ENCODE data around the gene PKD1L1.

PKD1L1 gene

DNA sequence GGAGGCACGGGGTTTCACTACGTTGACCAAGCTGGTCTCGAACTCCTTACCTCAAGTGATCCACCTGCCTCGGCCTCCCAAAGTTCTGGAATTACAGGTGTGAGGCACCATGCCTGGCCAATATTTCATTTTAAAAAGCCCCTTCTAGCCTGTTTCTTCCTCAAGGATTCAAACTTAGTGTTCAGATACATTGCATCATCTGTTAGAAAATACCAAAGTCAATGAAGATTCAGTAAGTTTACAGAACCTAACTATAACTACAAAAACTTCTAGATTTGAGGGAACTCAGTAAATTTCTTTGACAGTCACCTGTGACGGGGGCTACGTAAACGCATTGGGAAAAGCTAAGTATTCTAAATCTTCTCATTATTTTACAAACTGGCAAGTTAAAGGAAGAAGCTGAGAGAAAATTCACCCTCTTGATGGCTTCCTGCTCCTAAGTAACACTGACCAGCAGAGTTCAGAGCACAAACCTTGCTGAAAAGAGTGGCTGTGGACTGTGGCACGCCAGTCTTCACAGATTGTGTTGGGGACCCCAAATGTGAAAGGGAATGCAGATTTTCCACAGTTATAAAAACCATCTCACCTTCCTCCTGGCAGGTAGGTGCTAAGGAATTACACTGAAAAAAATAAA lies 162.2 kb downstream of the PKD1L1 start:
- no peak for DNase-seq

DNA sequence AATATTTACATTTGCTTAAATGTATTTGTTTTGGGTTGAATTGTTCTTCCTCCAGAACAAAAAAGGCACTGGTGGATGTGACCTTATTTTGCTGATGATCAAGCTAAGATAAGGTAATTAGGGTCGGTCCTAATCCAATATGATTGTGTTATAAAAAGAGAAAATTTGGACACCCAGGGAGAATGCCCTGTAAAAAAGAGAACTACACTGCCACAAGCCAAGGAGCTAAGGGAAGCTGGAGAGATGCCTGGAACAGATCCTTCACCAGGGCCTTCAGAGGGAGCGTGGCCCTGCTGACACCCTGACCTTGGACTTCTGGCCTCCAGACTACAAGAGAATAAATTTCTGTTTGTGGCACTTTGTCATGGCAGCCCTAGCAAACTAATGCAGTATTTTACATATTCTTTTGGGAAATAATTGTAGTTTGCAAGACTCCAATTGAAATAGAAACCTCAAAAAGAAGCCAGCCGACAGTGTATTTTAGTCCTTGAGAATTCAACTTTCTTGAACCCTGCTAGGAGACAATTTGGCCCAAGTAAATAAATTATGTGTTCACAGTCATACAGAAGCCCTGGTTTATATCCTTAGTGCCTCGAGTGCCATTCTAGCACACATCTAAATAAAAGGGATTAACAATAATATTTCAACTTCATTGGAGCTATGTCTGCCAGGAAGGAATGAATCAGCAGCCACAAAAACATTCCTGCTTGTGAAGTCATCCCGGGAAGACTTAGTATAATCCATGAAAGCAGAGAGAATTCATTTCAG lies 164.6 kb downstream of the PKD1L1 start:
- DNase-seq, result no peak

DNA sequence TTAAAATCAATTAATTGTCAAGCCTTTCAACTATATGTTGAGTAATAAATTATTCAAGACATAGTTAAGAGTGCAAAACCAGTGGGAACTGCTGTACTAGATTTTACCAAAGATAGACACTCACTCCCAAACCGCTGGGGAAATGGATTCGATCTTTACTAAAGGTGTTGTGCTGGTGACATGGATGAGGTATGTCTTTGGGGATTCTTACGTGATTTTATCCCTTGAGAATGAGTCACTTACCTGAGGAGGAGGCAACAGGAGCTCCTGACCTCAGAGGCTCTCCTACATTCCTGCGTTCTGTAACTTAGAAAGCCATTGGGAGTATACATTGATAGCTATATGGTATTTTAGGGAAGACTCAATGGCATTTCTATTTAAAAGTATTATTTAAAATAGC lies 165.5 kb downstream of the PKD1L1 start:
- no peak for DNase-seq

DNA sequence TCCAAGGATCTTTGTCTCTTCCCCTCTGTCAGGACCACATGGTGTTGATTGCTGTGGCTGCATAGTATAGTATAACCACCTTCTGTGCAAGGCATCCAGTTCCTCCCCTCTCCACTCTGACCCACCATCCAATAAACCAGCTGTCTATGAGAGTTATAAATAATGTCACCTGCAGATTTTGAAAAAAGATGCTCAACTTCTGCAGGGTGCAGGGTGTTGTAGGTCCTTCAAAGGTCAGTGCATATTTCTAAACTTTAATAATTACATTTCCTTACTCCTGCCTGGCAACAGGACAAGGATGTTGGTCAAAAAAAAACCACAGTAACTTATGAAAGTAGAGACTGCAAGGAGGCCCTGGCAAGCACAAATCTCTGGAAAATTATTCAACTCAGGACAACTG lies 166.2 kb downstream of the PKD1L1 start:
- no peak for DNase-seq

DNA sequence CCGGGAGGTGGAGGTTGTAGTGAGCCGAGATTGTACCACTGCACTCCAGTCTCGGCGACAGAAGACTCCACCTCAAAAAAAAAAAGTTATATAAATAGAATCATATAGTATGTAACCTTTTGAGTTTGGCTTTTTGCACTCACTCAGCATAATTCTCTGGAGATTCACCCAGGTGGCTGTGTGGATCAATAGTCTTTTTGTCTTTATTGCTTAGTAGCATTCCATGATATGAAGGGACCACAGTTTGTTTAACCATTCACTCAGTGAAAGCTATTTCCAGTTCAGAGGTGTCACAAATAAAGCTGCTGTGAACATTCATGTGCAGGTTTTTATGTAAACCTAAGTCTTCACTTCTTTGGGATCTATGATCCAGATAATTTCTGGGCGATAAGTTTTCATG lies 167.7 kb downstream of the PKD1L1 start:
- no peak for DNase-seq

DNA sequence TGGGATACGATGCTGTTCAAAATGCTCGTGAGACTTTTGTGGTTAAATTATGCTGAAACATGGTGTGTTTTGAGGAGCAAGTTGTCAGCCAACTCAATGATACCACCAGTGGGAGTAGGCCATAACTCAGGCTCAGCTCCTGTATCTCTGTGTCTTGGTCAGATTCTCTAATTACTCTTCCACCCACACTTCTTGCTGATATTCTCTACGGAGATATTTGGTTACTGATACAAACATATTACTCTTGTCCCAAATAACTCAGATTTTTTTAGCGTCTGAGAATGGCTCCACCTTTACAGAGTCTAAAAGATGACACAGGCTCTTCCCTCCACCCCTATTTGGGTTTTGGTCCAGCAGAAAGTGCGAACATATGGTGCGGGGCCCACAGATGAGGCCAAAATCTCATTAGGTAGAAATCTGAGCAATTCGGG lies 168.9 kb downstream of the PKD1L1 start:
- no peak for DNase-seq

DNA sequence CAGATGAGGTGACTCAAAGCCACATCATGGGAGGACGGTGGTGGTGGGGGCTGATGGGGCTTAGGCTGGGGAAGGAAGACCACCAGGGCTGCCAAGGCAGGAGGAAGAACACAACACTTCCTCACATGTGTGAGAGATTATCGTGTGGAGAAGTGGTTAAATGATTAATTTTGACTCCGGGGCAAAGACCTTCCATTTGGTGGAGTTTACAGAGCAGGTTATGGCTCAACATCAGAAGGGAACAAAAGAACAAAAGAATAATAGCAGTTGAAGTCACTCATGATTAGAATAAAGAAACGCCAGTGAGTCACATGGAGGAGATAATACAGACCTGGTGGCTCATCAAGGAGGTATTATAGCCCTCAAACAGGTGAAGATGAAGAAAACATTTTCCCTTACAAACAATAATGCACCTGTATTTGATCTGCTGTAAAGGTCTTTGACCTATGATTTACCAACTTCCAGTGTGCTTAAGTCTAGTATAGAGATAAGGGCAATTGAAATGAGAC lies 170.1 kb downstream of the PKD1L1 start:
- no peak for DNase-seq

DNA sequence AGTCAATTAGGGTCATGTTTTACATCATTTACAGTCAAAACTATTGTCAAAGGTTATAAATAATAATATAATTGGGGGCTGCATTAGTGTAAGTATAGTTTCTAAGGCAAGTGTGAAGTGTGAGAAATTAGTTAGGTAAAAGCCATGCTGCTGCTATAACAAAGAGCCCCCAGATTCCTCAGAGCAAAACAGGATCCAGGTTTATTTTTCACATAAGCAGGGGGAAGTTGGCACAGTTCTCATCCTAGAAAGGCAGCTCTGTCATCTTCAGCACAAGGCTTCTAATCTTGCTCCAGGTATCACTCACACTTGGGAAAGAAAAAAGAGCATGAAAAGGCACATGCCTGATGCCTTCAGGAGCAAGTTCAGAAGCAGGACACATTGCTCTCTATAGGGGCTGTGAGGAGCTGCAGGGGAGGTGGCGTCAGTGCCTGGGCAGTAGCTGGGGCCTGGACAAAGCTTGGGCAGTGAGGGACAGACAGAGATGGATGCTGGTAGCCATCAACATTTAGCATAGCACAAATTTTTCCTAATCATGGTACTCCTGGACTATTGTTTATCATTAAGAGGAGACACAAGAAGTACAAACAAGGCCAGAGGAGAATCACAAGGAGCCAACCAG lies 170.6 kb downstream of the PKD1L1 start:
- no peak for DNase-seq

DNA sequence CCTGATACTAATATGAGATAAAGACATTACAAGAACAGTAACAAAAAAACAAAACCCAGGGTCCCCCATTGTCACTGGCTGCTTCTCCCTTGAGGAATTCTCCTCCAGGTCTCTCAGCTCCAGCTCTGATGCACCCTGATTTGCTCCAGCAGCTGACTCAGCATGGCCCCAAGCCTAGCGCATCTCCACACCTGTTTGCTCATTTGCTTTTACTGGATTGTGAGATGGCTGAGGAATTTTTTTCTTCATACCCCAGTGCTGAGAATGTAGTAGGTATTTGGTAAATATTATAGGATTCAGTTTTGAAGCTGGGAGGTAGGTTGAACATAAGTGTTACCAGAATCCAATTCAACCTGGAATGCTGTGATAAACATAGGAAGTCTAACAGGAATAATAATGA lies 171.9 kb downstream of the PKD1L1 start:
- no peak for DNase-seq

DNA sequence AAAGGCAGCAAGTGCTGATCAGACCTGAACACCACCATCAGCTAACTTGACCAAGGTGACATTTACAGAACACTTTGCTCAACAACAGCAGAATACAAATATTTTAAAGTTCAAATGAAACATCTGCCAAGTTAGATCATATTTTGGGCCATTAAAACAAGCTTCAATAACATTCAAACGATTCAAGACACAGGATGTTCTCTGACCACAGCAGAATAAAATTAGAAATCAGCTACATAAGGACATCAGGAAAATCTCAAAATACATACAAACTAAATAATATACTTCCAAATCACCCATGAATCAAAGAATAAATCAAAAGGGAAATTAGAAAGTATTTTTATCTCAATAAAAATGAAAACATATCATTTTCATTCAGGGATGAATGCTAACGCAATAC lies 173.0 kb downstream of the PKD1L1 start:
- no peak for DNase-seq

DNA sequence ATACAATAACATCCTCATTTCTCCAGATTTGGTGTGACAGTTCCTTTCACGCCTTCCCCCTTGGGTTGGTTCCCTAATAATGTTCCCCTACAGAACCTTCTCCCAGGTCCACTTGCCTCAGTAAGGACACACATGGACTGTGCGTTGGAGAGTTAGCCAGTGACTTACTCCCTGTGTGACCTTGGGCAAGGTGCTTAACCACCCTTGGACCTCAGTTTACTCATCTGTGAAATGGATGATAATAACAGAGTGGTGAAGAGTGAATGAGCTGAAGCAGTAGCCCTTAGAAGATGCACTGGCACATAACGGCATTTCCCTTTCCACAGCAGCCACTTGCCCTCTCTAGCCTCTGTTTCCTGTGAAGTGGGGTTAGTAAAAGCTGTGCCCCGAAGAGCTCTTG lies 175.8 kb downstream of the PKD1L1 start:
- no peak for DNase-seq

DNA sequence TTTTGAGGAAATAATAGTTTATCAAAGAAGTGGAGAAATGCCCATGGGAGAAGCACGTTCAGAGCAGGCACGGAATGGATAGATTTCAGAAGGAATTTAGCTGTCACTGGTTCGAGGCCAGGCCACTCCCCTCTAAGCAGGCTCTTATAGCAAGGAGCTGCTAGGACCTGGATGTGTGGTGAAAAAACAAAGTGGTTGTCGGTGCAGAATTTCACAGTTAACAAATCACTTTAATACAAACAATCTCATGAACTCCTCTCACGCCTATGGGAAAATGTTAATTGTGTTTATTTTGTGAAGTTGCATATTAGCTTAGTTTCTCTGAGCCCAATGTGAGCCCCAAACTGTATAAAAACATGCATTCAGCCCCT lies 176.3 kb downstream of the PKD1L1 start:
- DNase-seq, result no peak

DNA sequence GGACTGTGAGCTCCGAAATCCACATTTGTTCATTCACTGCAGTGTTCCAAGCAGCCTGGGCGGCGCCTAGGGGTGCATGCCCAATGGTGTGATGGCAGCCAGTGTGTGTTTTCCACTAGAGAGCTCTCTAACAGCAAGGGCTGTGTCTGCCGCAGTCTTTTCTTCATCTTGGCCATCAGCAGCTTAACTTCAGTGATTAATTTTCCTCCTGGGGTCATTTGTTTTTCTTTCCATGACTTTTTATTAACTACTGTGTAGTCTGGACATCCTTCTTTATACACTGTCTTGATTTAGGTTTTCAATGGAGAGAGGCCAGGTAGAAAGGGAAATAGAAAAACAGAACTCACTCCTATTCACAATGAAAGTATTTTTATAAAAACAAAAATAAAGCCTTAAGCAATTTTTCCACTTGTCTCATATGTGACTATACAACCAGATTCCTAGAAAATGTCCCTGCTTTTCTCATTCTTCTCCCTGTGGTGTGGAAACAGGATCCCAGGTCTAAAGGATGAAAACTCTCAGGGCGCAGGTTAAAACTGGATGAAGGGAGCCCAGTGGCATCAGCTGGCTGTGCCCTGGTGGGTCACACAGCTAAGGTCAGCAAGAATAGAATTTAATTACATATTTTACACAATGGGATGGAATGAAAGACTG lies 176.8 kb downstream of the PKD1L1 start:
- no peak for DNase-seq

DNA sequence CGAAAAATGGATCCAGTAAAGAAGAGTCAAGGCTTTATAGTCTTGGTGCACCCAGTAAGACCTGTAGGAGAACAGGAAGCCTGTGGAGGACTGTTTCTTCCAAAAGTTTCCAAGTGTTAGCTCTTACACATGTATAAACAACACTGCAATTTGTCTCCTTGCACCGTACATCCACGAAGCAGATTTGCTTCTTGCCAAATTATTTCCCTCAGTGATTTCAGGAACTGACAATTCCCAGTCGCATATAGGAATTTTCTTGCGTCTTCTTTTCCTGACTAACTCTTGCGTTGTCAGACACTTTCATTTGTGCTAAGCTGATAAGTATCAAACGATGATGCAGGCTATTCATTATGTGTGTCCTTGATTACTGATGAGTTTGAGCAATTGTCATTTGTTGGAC lies 182.1 kb downstream of the PKD1L1 start:
- DNase-seq, result no peak

DNA sequence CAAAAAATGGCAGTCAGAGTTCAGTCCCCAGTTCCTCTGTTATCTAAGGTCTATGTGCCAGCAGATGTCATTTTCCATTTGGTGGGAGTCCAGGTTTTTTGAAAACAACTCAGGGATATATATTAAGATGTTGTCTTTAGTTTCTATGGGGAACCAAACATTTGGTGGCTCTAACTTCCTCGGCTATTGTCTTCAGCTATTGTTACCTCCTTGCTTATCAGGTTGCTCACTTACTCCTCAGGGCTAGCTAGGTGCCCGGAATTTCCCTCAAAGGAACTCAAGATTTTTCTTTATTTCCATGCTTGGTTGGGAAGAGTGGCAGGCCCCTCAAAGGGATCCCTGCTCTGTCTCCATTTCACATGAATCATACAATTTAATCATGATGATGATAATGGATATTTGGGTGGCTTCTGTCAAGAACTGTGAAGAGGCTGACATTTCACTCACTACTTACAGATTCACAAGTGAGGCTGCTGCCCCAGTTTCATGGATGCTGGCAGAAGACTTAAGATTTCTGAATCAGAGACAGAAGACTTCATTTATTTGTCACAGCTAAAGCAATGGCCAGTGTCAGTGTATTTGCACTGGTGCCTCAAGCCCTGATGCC lies 182.8 kb downstream of the PKD1L1 start:
- no peak for DNase-seq

DNA sequence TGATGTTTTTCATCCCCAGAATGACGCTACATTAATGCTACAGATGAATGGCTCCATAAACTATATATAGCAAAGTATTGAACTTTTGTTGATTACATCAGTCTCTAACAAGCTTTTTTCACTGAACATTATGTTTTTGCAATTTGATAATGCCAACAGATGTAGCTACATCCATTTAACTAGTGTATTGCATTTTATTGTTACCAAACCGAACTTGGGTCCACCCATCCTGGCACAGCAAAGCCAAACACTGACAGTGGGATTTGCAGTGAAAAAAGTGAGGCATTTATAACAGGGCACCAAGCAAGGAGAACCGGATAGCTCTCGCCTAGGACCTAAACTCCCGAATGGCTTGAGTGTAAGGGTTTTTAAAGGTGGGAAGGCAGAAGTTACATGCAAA lies 183.5 kb downstream of the PKD1L1 start:
- DNase-seq, result no peak

DNA sequence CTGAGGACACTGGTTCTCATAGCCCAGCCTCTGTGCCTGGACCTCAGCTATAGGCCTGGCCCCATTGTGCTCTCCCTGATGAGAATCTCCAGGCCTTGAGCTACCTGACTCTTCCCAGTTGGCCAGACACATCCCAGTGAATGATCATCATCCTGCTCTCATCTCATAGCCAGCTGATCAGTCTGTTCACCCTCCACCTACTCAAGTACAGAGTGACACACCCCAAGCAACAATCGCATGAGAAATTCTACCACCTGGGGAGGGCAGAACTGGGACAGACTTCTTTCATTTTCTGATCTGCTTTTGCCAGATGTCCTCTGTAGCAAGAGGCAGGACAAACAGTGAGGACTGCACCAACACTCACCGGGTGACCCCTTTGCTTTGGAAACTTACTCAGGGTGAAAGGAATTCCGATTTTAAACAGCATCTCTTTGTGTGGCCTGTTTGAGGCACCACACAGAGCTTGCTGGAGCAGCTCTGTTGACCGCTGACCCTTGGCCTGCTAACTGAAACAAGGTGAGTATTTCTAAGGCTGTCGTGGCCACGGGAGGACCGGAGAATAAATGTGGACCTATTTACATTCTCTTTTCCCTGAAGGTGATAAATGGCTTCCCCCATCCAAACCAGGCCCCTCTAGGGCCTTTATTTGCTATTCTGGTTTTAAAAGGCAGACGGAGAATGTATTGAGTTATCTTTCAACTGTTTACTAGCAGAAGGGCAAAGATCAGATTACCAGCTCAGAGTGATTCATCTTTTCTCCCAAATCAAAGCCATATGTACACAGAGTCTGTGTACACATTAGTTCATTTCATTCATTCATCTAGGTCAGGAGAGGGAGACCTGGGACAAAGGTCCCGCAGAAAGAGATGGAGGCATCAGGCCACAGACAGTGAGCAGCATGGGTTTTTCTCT lies 184.9 kb downstream of the PKD1L1 start:
- no peak for DNase-seq

DNA sequence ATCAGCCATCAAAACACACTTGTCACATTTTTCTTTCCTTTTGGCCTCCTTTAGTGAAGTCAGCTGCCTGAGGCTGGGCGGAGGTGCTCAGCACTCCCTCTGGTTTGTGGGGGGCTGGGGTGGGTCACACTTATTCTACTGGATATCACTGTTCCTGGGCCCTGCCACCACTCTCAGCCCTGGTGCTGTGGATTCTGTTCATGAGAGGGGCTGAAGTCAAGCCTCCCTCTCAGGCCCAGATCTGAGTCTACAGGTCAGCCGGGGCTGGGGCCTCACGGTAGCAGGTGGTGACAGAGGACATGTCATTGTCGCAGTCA lies 185.6 kb downstream of the PKD1L1 start:
- no peak for DNase-seq

DNA sequence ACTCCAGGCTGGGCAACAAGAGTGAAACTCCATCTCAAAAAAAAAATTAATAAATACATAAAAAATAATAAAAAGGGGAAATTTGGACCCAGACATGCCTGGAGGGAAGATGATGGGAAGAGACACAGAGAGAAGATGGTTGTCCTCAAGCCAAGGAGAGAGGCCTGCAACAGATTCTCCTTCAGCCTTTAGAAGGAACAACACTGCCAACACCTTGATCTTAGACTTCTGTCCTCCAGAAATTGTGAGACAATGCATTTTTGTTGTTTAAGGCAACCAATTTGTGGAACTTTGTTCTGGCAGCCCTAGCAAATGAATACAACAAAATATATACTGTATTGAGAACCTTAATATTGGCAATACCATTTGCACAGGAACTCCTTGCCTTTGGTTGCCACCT lies 186.1 kb downstream of the PKD1L1 start:
- no peak for DNase-seq

DNA sequence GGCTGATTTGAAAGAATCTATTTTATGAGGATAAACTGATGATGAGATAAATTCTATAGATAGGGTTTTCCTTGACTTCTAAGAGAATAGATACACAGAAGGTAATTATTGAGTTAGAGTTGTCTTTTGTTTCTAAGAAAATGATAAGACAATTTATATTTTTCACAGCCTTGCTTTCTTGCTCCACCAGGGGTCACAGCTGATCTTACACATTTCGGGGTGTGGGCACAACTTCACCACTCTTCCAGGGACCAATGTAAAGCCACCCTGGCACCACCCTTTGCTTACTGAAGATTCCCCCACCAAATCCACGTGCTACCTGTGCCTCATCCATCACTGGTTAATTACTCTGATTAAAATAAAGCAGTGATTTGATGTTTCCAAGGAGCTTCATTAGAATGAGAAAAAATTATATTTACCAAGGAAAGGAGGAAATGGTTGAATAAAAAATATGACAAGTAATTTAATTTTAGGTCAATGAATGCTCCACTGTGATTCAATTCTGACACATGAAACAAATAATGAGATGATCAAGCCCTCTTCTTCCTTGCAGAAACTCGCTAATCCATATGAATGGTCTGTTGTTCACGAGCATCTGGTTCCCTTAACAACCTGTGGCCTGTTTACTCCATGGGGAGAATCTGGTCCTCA lies 189.1 kb downstream of the PKD1L1 start:
- no peak for DNase-seq

DNA sequence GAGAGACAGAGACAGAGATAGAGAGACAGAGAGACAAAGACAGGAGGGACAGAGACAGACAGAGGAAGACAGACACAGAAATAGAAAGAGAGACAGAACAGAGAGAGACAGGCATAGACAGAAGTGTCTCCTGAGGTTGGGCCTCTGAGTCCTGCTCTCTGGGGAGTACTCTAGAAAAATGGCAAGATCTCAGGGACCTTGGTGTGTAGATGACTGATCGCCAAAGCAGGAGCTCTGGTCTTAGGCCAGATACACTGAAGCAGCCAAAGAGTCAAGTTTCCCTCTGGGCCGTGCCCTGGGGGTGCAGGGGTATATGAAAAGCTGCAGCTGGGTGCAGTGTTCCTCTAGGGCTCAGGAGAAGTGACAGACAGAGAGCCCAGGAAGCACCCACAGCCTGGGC lies 189.7 kb downstream of the PKD1L1 start:
- no peak for DNase-seq

DNA sequence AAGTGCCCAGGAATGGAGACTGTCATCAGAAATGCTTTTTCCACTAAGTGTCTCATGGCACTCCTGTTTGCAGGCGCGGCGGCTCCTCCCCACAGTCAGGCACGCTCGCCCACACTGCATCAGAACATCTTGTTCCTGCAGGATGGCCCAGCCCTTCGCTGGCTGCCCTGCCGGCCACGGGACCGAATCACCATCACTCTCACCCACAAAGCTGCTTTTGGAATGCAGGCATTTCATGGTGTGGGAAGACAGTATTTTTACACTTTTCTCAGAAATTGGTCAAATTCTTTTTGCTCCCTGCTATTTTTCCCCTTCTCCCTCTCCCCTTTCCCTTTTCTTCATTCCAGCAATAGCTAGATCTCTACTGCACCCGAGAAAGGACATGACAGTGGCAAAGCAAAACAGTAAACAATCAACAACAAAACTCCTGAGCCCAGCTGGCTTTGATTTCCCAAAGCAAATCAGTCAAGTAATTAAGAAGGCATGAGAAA lies 190.3 kb downstream of the PKD1L1 start:
- no peak for DNase-seq

Data from activated naive CD4-positive, alpha-beta T cell treated with Interleukin-2 at 50 U/mL for 16 hours (primary cell).